Raji (cell line): Measurements from ENCODE around the gene SETD1A.
A peak's percentile ranks its signal among the peaks of the same experiment; 100 is the strongest.

Source experiments
- POLR2A ChIP-seq: IDR thresholded peaks from 2 replicates; pipeline ENCODE4 v1.6.1; 2011; ENCODE audit warnings: low read depth, low read length, control low read depth; ENCODE audit not compliant: insufficient read depth

The SETD1A gene

GRCh38 chr16:30946671-30947540 lies 10.6 kb upstream of the SETD1A start:
- TF ChIP-seq POLR2A: no peak

GRCh38 chr16:30947541-30947858 lies 10.1 kb upstream of the SETD1A start:
- no peak for TF ChIP-seq POLR2A

- no peak for TF ChIP-seq POLR2A
These were observed 9.5 kb upstream of the SETD1A start for GRCh38 chr16:30947859-30948666.

GRCh38 chr16:30948667-30949649 lies 8.6 kb upstream of the SETD1A start, which contains the start of gene ORAI3:
Gene ORAI3 (plus strand): TSS chr16:30949068. CDS start chr16:30949290, 222 bp downstream.
- peak; percentile 55 for TF ChIP-seq POLR2A

- peak; percentile 35; the same call in 1 of the 2 replicates for TF ChIP-seq POLR2A
These were observed 7.7 kb upstream of the SETD1A start for GRCh38 chr16:30949650-30950515.

GRCh38 chr16:30950516-30951065 lies 7.0 kb upstream of the SETD1A start:
- no peak for TF ChIP-seq POLR2A

GRCh38 chr16:30951193-30951592 lies 6.4 kb upstream of the SETD1A start:
- TF ChIP-seq POLR2A: no peak

- TF ChIP-seq POLR2A: no peak
These were observed 5.8 kb upstream of the SETD1A start for GRCh38 chr16:30951750-30952149.

GRCh38 chr16:30953111-30953510 lies 4.4 kb upstream of the SETD1A start:
- no peak for TF ChIP-seq POLR2A

- TF ChIP-seq POLR2A: no peak
These were observed 3.9 kb upstream of the SETD1A start for GRCh38 chr16:30953511-30954124.

- no peak for TF ChIP-seq POLR2A
These were observed 2.6 kb upstream of the SETD1A start for GRCh38 chr16:30954993-30955392.

- peak; percentile 76 for TF ChIP-seq POLR2A
These were observed 726 bp upstream of the SETD1A start for GRCh38 chr16:30956601-30957455.
